Activated naive CD4-positive, alpha-beta T cell treated with anti-CD3 and anti-CD28 coated beads, Interleukin-2, amount 10 ng/mL, durations not matched to agents 7 days and 5 days (primary cell): ENCODE results near the gene PNMA1.

Experiments used
- CTCF ChIA-PET: fragments of 350-600 bp; sonication (Branson Sonifier 250); formaldehyde crosslinking; loops from one replicate; lab custom pipeline; 2021; ENCODE audit warnings: antibody characterized with exemption; lab: Charles Lee
- DNase-seq: peaks from one replicate; pipeline ENCODE4 v3.0.0-alpha.2; 2020
- H3K27ac Mint-ChIP-seq: one replicate; pipeline ENCODE4 v1.8.0; 2021; ENCODE audit warnings: mild to moderate bottlenecking, moderate library complexity, mixed read lengths
- H3K27me3 Mint-ChIP-seq: one replicate; pipeline ENCODE4 v1.8.0; 2021; ENCODE audit warnings: mild to moderate bottlenecking, mixed read lengths
- H3K36me3 Mint-ChIP-seq: one replicate; pipeline ENCODE4 v1.8.0; 2021; ENCODE audit warnings: mixed read lengths
- H3K4me1 Mint-ChIP-seq: one replicate; pipeline ENCODE4 v1.8.0; 2021; ENCODE audit warnings: mixed read lengths
- H3K4me3 Mint-ChIP-seq: one replicate; pipeline ENCODE4 v1.8.0; 2021; ENCODE audit warnings: mild to moderate bottlenecking, moderate library complexity, mixed read lengths
- H3K9me3 Mint-ChIP-seq: one replicate; pipeline ENCODE4 v1.8.0; 2021; ENCODE audit warnings: mixed read lengths

The PNMA1 gene

GRCh38 chr14:73713803-73714655 is at the start of gene PNMA1:
Gene PNMA1 (minus strand): TSS chr14:73714384. CDS start chr14:73713639, 745 bp downstream.
- Mint-ChIP-seq H3K4me1 (peaks cover 34% of the 10 kb centered on the region), H3K4me3 (peak within 1 kb of the TSS; percentile 86), H3K27me3 (no peaks in the 10 kb centered on the region), H3K36me3 (peaks cover 29% of the 10 kb centered on the region), H3K27ac (peak within 1 kb of the TSS; percentile 97), H3K9me3 (no peaks in the 10 kb centered on the region)
- peak; percentile 90 for DNase-seq
- CTCF ChIA-PET: interaction anchor here (0.8 to 0.9 kb wide), 2 partner anchors 15 to 146 kb away, joined by 3 read pairs; no protein-coding TSS in a partner anchor

GRCh38 chr14:73763396-73763795 is 49.2 kb upstream of the PNMA1 start:
- no peak for DNase-seq
- Mint-ChIP-seq H3K9me3 (no peaks in the 10 kb centered on the region), H3K27ac (peak overlapping the region; percentile 97), H3K4me1 (peaks cover 56% of the 10 kb centered on the region), H3K27me3 (no peaks in the 10 kb centered on the region), H3K36me3 (peaks cover 6% of the 10 kb centered on the region), H3K4me3 (no peak overlapping the region)
- CTCF ChIA-PET: interaction anchor here (1.0 to 8.2 kb wide), 2 partner anchors 8 to 25 kb away, joined by 5 to 45 read pairs; no protein-coding TSS in a partner anchor

GRCh38 chr14:73762375-73762822 is 48.2 kb upstream of the PNMA1 start:
- DNase-seq: peak; percentile 44
- Mint-ChIP-seq H3K36me3 (peaks cover 14% of the 10 kb centered on the region), H3K27ac (peak overlapping the region; percentile 97), H3K4me1 (peaks cover 65% of the 10 kb centered on the region), H3K4me3 (peak overlapping the region; percentile 39), H3K27me3 (no peaks in the 10 kb centered on the region), H3K9me3 (no peaks in the 10 kb centered on the region)
- CTCF ChIA-PET: interaction anchor here (0.6 to 8.2 kb wide), 6 partner anchors 9 to 1078 kb away, joined by 3 to 45 read pairs (median 3); no protein-coding TSS in a partner anchor

- H3K36me3 Mint-ChIP-seq: peaks cover 16% of the 10 kb centered on the region
- peak overlapping the region; percentile 97 for H3K27ac Mint-ChIP-seq
- no peaks in the 10 kb centered on the region for H3K27me3 Mint-ChIP-seq
- DNase-seq: no peak
- H3K4me3 Mint-ChIP-seq: peak overlapping the region; percentile 39
- H3K4me1 Mint-ChIP-seq: peaks cover 71% of the 10 kb centered on the region
- CTCF ChIA-PET: interaction anchor here (0.6 to 8.2 kb wide), 6 partner anchors 10 to 1077 kb away, joined by 3 to 88 read pairs (median 5); no protein-coding TSS in a partner anchor
- no peaks in the 10 kb centered on the region for H3K9me3 Mint-ChIP-seq
These were observed 47.6 kb upstream of the PNMA1 start for GRCh38 chr14:73761618-73762355.

GRCh38 chr14:73760598-73761586 is 46.7 kb upstream of the PNMA1 start:
- no peaks in the 10 kb centered on the region for H3K27me3 Mint-ChIP-seq

GRCh38 chr14:73759714-73760597 is 45.8 kb upstream of the PNMA1 start:
- no peaks in the 10 kb centered on the region for H3K27me3 Mint-ChIP-seq
- DNase-seq: peak; percentile 97
- CTCF ChIA-PET: interaction anchor here (0.6 to 8.2 kb wide), 15 partner anchors 8 to 67 kb away, joined by 3 to 136 read pairs (median 6); no protein-coding TSS in a partner anchor
- peaks cover 77% of the 10 kb centered on the region for H3K4me1 Mint-ChIP-seq
- H3K4me3 Mint-ChIP-seq: peak overlapping the region; percentile 87
- H3K36me3 Mint-ChIP-seq: peaks cover 25% of the 10 kb centered on the region
- H3K27ac Mint-ChIP-seq: peak overlapping the region; percentile 97
- H3K9me3 Mint-ChIP-seq: no peaks in the 10 kb centered on the region

More at GRCh38 chr14:73760598-73761586, 46.7 kb upstream of the PNMA1 start:
- H3K9me3 Mint-ChIP-seq: no peaks in the 10 kb centered on the region
- H3K4me3 Mint-ChIP-seq: peak overlapping the region; percentile 87
- H3K4me1 Mint-ChIP-seq: peaks cover 77% of the 10 kb centered on the region
- H3K36me3 Mint-ChIP-seq: peaks cover 25% of the 10 kb centered on the region
- CTCF ChIA-PET: interaction anchor here (0.6 to 8.2 kb wide), 13 partner anchors 7 to 66 kb away, joined by 3 to 136 read pairs (median 5); no protein-coding TSS in a partner anchor
- H3K27ac Mint-ChIP-seq: peak overlapping the region; percentile 97
- no peak for DNase-seq

- Mint-ChIP-seq H3K4me1 (peaks cover 79% of the 10 kb centered on the region), H3K27me3 (no peaks in the 10 kb centered on the region), H3K27ac (peak overlapping the region; percentile 96), H3K9me3 (no peaks in the 10 kb centered on the region), H3K36me3 (peaks cover 25% of the 10 kb centered on the region), H3K4me3 (peak overlapping the region; percentile 90)
- CTCF ChIA-PET: interaction anchor here (0.8 to 8.2 kb wide), 13 partner anchors 9 to 71 kb away, joined by 3 to 136 read pairs (median 7); no protein-coding TSS in a partner anchor
- peak; percentile 71 for DNase-seq
These were observed 45.1 kb upstream of the PNMA1 start for GRCh38 chr14:73759183-73759713.

GRCh38 chr14:73758392-73759182 is 44.4 kb upstream of the PNMA1 start:
- Mint-ChIP-seq H3K27me3 (no peaks in the 10 kb centered on the region), H3K4me1 (peaks cover 81% of the 10 kb centered on the region), H3K4me3 (peak overlapping the region; percentile 90), H3K9me3 (no peaks in the 10 kb centered on the region), H3K27ac (peak overlapping the region; percentile 96), H3K36me3 (peaks cover 25% of the 10 kb centered on the region)
- DNase-seq: peak; percentile 87
- CTCF ChIA-PET: interaction anchor here (0.6 to 8.2 kb wide), 15 partner anchors 9 to 93 kb away, joined by 3 to 136 read pairs (median 6); partner anchors contain the start of gene PTGR2

- no peak for DNase-seq
- Mint-ChIP-seq H3K27me3 (no peaks in the 10 kb centered on the region), H3K4me1 (peaks cover 81% of the 10 kb centered on the region), H3K9me3 (no peaks in the 10 kb centered on the region), H3K36me3 (peaks cover 25% of the 10 kb centered on the region), H3K4me3 (peak overlapping the region; percentile 90), H3K27ac (peak overlapping the region; percentile 96)
- CTCF ChIA-PET: interaction anchor here (0.6 to 8.2 kb wide), 14 partner anchors 8 to 94 kb away, joined by 3 to 136 read pairs (median 6); partner anchors contain the start of gene PTGR2
These were observed 43.8 kb upstream of the PNMA1 start for GRCh38 chr14:73757876-73758391.

- CTCF ChIA-PET: interaction anchor here (0.8 to 8.2 kb wide), 11 partner anchors 14 to 94 kb away, joined by 3 to 136 read pairs (median 21); partner anchors contain the start of gene PTGR2
- H3K27me3 Mint-ChIP-seq: no peaks in the 10 kb centered on the region
- H3K4me1 Mint-ChIP-seq: peaks cover 81% of the 10 kb centered on the region
- H3K9me3 Mint-ChIP-seq: no peaks in the 10 kb centered on the region
- H3K27ac Mint-ChIP-seq: peak overlapping the region; percentile 96
- no peak for DNase-seq
- H3K36me3 Mint-ChIP-seq: peaks cover 25% of the 10 kb centered on the region
- H3K4me3 Mint-ChIP-seq: peak overlapping the region; percentile 90
These were observed 43.2 kb upstream of the PNMA1 start for GRCh38 chr14:73757381-73757780.
